Inferior parietal cortex (tissue), 1 donor: Measurements from ENCODE around the gene ZNF184.

Experiments
- DNase-seq: peaks from one replicate; pipeline ENCODE4 v3.0.0-alpha.2; 2016; ENCODE audit errors: extremely low spot score

The ZNF184 gene

GRCh38 chr6:27472617-27473400, at the start of gene ZNF184:
Gene ZNF184, minus strand, starts transcription at chr6:27473105. Its CDS starts 811 bp downstream, at chr6:27472294.
- DNase-seq, result peak; percentile 97

- peak; percentile 93 for DNase-seq
Measured at GRCh38 chr6:27518881-27519795, 46.2 kb upstream of the ZNF184 start.

- no peak for DNase-seq
Measured at GRCh38 chr6:27517928-27518787, 45.3 kb upstream of the ZNF184 start.

- no peak for DNase-seq
Measured at GRCh38 chr6:27517238-27517637, 44.3 kb upstream of the ZNF184 start.

GRCh38 chr6:27514906-27515495, 42.1 kb upstream of the ZNF184 start:
- no peak for DNase-seq

GRCh38 chr6:27512525-27512924, 39.6 kb upstream of the ZNF184 start:
- no peak for DNase-seq

GRCh38 chr6:27507041-27507956, 34.4 kb upstream of the ZNF184 start:
- no peak for DNase-seq

GRCh38 chr6:27505209-27506027, 32.5 kb upstream of the ZNF184 start:
- peak; percentile 38 for DNase-seq

- peak; percentile 75 for DNase-seq
Measured at GRCh38 chr6:27503436-27504030, 30.6 kb upstream of the ZNF184 start.

GRCh38 chr6:27502508-27503435, 29.9 kb upstream of the ZNF184 start:
- DNase-seq, result peak; percentile 47

- DNase-seq, result no peak
Measured at GRCh38 chr6:27501187-27501586, 28.3 kb upstream of the ZNF184 start.

GRCh38 chr6:27500177-27500576, 27.3 kb upstream of the ZNF184 start:
- DNase-seq, result no peak

- DNase-seq, result no peak
Measured at GRCh38 chr6:27495386-27496135, 22.7 kb upstream of the ZNF184 start.

- DNase-seq, result no peak
Measured at GRCh38 chr6:27494987-27495385, 22.1 kb upstream of the ZNF184 start.

GRCh38 chr6:27494103-27494502, 21.2 kb upstream of the ZNF184 start:
- DNase-seq, result no peak

GRCh38 chr6:27492631-27493190, 19.8 kb upstream of the ZNF184 start:
- no peak for DNase-seq
